GM19239 (cell line): Measurements from ENCODE around the gene ALG10B.
"Not testable (repeated sequence)": the region's sequence is repeated elsewhere in the genome, so short reads cannot be mapped to it uniquely, and the experiment has no call there.

Experiments used
- DNase-seq: peaks from one replicate; pipeline ENCODE4 v3.0.0; 2011; ENCODE audit warnings: low spot score; ENCODE audit not compliant: insufficient read length
- FAIRE-seq: peaks from 2 replicates; lab custom pipeline; 2011; peaks lifted over from hg19 to GRCh38; lab: Jason Lieb, UNC

ALG10B gene, protein sequence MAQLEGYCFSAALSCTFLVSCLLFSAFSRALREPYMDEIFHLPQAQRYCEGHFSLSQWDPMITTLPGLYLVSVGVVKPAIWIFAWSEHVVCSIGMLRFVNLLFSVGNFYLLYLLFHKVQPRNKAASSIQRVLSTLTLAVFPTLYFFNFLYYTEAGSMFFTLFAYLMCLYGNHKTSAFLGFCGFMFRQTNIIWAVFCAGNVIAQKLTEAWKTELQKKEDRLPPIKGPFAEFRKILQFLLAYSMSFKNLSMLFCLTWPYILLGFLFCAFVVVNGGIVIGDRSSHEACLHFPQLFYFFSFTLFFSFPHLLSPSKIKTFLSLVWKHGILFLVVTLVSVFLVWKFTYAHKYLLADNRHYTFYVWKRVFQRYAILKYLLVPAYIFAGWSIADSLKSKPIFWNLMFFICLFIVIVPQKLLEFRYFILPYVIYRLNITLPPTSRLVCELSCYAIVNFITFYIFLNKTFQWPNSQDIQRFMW

DNA sequence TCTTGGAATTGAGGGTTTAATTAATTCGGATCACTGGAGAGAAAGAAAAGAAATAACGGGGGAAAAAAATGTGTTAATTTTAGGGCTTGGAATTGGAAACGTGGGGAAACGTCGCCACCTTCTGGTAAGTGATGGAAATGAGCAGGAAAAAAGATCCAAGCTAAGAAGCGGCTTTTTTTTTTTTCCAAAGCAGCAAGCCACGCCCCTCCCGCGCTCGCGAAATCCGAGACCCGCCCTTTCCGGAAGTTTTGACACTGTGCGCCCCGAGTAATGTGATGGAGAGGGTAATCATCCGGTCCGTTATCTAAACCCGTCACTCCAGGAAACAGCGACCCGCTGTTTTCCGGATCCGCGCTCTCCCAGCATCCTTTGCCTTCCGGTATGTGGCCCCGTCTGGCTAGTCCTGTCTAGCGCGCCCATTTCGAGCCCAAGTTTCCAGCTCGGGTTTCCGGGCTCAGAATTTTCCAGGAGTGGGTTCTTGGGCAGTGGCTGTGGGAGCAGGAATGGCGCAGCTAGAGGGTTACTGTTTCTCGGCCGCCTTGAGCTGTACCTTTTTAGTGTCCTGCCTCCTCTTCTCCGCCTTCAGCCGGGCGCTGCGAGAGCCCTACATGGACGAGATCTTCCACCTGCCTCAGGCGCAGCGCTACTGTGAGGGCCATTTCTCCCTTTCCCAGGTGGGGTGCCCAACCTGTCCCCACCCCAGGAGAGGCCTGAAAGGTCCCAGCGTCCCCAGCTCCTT lies at the start of gene ALG10B:
ALG10B (plus strand) TSS at position 384 of the 739 bp plus-strand sequence; CDS start at position 504, 120 bp downstream.
- FAIRE-seq, result peak; percentile 94
- peak; percentile 46 for DNase-seq

DNA sequence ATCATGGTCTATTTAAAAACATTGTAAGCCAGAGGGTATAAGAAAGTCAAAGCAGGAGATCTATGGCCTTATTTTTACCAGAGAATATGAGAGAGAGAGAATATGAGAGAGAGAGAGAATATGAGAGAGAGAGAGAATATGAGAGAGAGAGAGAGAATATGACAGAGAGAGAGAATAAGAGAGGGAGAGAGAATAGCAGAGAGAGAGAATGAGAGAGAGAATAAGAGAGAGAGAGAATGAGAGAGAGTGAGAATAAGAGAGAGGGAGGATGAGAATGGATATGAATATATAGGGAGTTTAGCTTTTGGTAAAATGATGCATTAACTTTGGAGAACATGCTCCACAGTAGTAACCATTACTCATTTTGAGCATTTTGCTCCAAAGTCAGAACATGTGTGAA lies 48.0 kb upstream of the ALG10B start:
- FAIRE-seq, result no peak
- DNase-seq, result no peak

DNA sequence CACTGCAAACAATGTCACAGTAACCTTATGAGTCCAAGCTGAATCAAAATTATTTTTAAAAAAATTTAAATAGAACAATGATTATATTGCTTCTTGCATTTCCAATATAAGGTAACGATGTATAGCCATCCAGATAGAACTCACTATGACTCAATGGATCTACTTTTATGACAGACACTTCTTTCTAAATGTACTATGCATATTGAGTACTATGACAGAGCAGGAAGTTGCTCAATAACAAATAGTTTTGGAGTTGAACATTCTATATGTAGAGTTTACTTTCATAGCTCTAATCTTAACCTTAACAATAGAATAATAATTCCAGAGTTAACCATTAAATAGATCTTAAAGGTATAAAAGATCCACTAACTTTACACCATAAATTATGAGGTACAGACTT lies 46.7 kb upstream of the ALG10B start:
- DNase-seq (no peak), FAIRE-seq (no peak)

DNA sequence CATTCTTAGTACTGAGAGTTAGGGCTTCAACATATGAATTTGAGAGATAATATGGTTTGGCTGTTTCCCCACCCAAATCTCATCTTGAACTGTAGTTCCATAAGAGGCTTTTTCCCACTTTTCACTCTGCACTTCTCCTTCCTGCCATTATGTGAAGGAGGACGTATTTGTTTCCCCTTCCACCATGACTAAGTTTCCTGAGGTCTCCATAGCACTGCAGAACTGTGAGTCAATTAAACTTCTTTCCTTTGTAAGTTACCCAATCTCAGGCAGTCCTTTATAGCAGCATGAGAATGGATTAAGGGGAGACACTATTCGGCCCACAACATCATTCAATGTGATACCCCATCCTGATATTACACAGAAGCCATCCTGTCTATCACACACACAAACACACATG lies 36.8 kb upstream of the ALG10B start:
- DNase-seq, result no peak
- no peak for FAIRE-seq

DNA sequence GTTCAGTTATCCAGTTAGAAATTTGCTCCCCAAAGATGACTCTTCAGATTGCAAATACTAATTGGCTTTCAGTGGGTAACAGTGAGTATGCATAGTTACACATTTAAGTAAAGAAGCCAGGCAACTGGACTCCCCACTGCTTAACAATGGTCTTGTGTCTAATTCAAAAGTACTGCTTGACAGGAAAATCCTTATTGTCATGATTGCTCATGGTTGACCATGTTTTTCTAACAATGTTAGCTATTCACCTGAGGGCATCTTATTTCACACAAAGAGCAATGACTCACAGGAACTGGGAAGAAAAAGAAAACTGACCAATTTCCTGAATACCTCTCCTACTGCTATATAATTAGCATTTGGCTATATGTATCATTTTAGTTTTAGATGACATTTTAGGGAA lies 33.7 kb upstream of the ALG10B start:
- FAIRE-seq (no peak), DNase-seq (no peak)

DNA sequence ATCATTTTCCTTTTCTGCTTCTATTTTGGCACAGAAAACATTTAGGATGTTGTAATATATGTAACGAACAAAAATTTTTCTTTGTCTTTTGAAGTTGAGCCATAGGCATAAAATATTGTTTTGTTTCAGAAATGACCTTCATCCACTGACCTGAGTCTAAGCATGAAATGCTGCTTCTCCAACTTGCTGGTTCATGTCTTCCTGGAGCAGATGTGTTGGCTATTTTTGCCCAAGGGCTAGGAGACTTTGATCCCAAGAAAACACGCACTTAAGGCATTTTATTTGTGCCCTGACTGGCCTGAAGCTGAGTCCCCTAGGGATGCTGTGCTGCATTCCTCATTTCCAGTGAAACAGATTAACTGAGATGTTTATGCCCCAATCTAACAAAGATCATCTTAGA lies 27.2 kb upstream of the ALG10B start:
- FAIRE-seq (no peak), DNase-seq (no peak)

DNA sequence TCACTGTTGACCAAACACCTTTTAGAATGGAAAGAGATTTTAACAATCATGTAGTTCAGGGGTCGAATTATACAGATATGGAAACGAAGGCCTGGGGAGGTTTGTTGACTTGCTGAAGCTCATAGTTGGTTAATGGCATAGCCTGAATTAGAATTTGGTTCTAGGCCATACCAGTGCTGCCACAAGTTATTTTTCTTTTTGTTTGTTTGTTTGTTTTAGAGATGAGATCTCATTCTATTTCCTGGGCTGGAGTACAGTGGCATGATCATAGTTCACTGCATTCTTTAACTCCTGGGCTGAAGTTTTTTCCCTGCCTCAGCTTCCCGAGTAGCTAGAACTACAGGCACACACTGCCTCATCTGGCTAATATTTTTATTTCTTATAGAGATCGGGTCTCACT lies 25.4 kb upstream of the ALG10B start:
- FAIRE-seq (no peak), DNase-seq (no peak)

DNA sequence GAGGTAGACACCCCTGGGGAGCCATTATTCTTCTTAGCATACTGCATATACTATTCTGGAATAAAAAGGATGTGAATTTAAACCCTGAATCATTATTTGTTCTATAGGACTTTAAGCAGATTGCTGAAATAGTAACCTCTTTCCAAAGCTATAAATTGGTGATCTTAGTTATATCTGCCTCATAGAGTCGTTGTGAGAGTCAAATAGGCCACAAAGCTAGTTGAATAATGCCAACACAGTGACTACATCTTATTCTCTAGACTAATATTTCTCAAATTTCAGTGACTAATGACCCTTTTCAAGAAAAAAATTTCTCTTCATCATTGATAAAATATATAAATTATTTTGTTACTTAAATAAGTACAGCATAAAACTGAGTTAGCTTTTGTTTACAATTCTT lies 13.6 kb upstream of the ALG10B start:
- not testable (repeated sequence) for FAIRE-seq, DNase-seq

DNA sequence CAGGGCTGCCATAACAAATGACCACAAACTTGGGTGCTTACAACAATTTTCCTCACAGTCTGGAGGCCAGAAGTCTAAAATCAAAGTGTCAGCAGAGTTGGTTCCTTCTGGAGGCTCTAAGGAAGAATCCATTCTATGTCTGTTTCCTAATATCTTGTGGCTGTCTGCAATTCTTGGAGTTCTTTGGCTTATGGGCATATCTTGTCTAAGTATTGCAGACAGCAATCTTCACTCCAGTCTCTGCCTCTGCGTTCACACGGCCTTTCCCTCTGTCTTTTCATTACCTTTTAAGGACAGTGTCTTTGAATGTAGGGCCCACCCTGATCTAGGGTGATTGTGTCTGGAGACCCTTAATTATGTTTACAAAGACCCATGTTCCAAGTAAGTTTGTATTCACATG lies 5.4 kb downstream of the ALG10B start:
- DNase-seq, FAIRE-seq: not testable (repeated sequence)

DNA sequence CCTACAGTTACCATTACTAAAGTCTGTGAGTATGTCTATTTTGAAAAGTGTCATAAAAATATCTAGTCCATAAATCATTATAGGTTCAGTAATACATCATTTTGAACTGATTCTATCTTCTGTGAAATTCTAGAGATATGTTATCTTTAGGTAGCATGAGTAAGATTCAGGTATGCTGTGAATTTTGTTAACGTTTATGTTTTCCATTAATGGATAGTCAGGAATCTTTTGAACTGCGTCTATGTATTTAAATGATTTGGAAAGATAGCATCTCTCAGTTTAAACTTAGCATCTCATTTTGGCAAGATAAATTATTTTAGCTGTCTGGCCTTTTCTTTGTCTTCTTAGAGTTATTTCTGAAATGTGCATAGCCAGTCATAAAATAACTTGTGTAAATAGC lies 8.3 kb downstream of the ALG10B start:
- FAIRE-seq, result no peak
- DNase-seq, result no peak

DNA sequence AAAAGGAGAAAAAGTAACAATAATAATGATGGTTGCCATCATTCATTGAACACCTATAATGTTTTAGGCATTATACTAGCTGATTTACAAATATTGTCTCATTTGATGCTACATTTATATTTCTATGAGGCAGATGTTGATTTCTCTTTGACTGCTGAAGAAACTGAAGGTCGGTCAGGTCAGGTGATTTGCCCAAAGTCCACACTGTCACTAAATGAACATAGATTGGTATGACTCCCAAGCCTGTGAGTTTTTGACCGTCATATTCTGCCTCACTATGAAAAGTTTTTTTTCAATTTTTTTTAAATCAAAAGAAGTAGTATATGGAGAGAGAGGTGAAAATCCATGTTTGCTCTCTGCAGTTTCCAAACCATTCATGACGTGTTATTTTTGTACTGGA lies 10.8 kb downstream of the ALG10B start:
- FAIRE-seq (no peak), DNase-seq (no peak)

DNA sequence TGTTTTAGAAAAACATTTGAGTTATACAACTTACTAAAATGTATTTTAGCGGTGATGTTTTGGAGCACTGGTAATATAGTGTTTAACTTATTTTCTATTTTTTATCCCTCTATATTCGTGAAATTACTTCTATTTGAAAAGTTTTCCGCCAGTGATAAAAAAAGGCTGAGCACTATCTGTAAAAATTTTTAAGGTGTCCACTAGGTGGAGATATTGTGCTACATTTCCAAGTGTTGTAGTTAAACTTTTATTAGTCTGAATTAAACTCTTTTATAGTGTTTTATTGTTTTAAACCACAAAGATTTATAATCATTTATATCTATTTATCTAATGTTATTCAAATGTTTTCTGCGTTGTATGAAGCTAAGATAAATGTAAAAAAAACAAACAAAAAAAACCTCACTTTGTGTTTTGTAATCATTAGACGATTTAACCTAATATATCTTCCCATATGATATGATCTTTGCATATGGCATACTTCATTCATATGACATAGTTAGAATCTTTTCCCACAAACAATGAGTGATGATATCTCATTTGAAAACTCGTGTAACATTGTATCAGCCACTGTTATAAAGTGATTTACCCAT lies 11.8 kb downstream of the ALG10B start:
- DNase-seq (no peak), FAIRE-seq (peak; percentile 92)

DNA sequence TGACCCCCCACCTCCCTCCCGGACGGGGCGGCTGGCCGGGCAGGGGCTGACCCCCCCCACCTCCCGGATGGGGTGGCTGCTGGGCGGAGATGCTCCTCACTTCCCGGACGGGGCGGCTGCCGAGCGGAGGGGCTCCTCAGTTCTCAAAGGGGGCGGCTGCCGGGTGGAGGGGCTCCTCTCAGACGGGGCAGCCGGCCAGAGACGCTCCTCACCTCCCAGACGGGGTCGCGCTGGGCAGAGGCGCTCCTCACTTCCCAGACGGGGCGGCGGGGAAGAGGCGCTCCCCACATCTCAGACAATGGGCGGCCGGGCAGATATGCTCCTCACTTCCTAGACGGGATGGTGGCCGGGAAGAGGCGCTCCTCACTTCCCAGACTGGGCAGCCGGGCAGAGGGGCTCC lies 13.8 kb downstream of the ALG10B start:
- DNase-seq, FAIRE-seq: not testable (repeated sequence)

DNA sequence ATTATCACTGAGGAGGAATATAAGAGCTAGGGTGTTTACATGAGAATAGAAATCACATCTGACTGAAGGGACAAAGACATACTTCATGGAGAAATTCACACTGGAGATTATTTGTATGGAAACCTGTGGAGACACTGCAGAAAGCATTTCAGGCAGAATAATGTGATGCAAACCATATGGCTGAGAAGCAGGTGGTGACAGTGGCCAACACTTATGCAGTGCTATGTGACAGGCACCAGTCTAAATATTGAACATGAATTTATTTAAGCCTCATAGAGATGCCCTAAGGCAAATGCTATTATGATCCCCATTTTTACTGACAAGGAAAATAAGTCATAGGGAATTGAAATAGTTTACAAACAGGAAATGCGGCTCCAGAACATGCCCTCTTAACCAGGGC lies 16.2 kb downstream of the ALG10B start:
- FAIRE-seq (no peak), DNase-seq (no peak)

DNA sequence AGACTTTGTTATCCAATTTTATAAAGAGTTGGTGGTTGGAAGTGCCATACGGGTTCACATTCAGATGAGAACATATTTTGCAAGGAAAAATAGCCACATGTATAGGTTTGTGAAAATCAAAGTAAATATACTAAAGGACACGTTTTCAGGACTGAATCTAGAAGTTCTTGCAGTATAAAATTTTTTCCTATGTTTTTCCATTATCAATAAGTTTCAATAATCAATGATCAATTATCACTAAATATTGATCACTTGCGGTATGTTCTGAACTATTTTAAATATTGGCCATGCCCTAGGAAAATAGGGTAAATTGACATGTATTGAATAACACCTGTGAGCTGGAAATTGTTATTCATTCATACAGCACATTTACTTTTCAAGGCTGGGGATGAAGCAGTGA lies 25.9 kb downstream of the ALG10B start:
- no peak for DNase-seq
- FAIRE-seq, result no peak

DNA sequence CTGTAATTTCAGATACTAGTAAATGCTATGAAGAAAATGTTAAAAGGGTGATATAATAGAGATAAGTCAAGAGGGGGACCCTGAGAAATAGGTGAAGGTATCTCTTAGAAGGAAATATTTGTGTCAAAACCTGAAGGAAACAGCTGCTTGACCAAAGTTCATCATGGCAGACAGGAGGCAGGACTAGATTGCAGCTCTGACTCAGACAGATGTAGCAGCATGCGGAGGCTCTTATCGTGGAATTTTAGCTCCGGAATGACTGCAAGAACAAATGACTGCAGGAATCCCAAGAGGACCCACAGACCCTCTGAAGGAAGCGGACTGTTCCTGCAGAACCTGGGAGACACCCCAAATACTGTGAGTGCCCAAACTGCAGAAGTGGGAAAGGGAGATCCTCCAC lies 26.7 kb downstream of the ALG10B start:
- DNase-seq, FAIRE-seq: not testable (repeated sequence)

DNA sequence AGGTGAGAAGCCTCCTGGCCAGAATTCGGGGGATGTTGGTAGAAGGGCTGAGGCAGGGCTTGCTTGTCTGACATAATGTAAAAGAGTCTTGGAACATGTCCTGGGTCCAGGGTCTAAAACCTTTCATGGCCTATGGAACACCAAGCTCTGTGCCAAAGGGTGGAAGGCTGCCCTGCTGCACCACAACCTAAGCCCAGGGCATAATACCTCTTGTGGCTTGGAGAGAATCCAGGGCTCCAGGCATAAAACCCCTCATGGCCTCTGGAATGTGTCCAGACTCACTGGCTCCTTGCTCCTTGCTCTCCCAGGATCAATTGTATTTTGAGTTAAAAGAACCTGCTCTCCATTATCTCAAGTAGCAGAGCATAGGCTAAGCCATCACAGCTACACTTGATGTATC lies 27.3 kb downstream of the ALG10B start:
- not testable (repeated sequence) for DNase-seq, FAIRE-seq

DNA sequence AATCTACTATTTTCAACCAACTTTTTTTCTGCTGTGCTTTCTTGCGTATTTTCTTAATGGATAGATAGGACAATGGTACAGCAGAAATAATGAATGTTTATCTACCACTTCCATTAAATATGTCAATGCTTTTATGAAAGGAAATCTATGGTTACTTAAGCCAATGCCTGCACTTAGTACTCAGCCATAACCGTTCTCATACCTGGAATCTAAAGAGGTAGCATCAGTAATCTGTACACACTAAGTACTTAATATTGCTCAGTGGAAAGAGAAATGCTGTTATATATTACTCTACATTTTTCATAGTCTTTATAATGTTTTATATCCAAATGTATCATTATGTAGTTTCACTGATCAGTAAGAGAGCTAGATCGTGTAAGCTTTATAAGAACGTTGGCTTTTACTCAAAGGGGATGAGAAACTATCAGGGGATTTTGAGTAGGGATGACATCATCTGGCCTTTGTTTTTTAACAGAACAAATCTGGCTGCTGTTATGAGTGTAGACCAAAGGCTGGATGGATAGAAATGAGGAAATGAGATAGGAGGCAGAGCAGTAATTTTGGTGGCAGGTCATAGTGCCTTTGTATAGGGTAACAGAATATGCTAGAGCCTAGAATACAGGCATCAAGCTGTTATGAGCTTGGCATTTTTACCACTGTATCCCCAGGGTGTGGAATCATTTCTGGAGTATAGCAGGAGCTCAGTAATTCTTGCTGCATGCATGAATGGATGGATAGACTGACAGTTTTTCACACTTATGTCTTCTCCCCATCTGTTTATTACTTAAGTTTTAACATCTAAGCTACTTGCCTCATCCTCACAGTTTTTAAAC lies 34.0 kb downstream of the ALG10B start:
- no peak for DNase-seq
- peak; percentile 85 for FAIRE-seq

DNA sequence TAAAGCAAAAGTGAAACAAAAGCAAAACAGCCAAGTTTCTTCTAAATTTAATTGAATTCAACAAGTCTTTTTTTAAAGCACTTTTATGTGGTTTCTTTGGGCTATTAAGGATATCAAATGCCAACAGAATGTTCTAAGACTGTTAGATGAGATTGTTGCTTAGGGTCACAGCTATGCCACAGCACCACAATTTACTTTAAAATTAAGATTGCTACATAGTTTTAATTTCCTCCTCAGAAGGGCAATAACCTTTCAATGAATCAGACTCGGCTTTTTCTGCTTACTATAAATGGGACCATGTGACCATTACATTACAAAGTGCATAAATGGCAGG lies 34.6 kb downstream of the ALG10B start:
- FAIRE-seq, DNase-seq: not testable (repeated sequence)

DNA sequence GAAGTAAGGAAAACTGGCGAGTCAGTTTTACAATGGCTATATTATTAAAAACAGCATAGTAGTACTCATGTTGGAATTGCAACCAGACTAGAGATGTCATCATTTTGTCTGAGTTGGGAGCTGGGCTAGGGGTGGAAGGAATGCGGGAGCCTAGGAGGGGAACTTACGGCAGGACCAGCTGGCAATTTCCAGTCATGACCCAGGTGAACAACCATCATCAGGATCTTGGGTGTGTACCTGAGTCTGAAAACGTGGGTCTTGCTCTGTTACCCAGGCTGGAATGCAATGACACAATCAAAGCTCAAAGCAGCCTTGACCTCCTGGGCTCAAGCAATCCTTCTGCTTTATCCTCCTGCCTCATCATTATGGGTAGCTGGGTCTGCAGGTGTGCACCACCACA lies 50.9 kb downstream of the ALG10B start:
- no peak for FAIRE-seq

More for the DNA sequence above, 50.9 kb downstream of the ALG10B start:
- no peak for DNase-seq
